SU-DHL-6 (cell line): ENCODE results near the gene RUNX2.

Source experiments
- H2AFZ ChIP-seq: fragments of 200-600 bp; sonication (generic); 2 replicates; pipeline ENCODE4 v1.6.1; 2014; ENCODE audit warnings: low read depth, mild to moderate bottlenecking, moderate library complexity, mixed read lengths, antibody characterized with exemption, low read length; ENCODE audit not compliant: severe bottlenecking
- H3F3A ChIP-seq: fragments of 200-600 bp; shearing (Covaris generic); 2 replicates; pipeline ENCODE4 v1.6.0; 2016; ENCODE audit warnings: antibody characterized with exemption, mild to moderate bottlenecking; ENCODE audit not compliant: insufficient read depth
- H3K27ac ChIP-seq: fragments of 200-600 bp; sonication (generic); 2 replicates; pipeline ENCODE4 v1.5.1; 2016; ENCODE audit warnings: low read depth, mild to moderate bottlenecking, low read length, moderate library complexity, mixed read lengths
- H3K27me3 ChIP-seq: fragments of 200-600 bp; sonication (generic), shearing (Covaris generic); 2 replicates; pipeline ENCODE4 v1.6.0; 2014; ENCODE audit warnings: mild to moderate bottlenecking, low read length
- H3K36me3 ChIP-seq: fragments of 200-600 bp; sonication (generic); 2 replicates; pipeline ENCODE4 v1.6.1; 2014; ENCODE audit warnings: mild to moderate bottlenecking, low read length, mixed read lengths
- H3K4me2 ChIP-seq: fragments of 300-600, 200-600 bp; shearing (Covaris generic), sonication (generic); 2 replicates; pipeline ENCODE4 v1.6.0; 2014; ENCODE audit warnings: low read length, low read depth, mild to moderate bottlenecking; ENCODE audit not compliant: poor library complexity, severe bottlenecking
- H3K4me3 ChIP-seq: fragments of 200-600 bp; sonication (generic); 2 replicates; pipeline ENCODE4 v1.5.1; 2014; ENCODE audit warnings: antibody characterized with exemption, low read length, mild to moderate bottlenecking, mixed read lengths; ENCODE audit not compliant: insufficient read depth, poor library complexity, severe bottlenecking
- H3K79me2 ChIP-seq: fragments of 200-600 bp; sonication (generic); 2 replicates; pipeline ENCODE4 v1.6.1; 2014; ENCODE audit warnings: mild to moderate bottlenecking, low read length, moderate library complexity; ENCODE audit not compliant: insufficient read depth
- H3K9ac ChIP-seq: fragments of 200-600 bp; sonication (generic); 2 replicates; pipeline ENCODE4 v1.7.0; 2014; ENCODE audit warnings: mild to moderate bottlenecking, low read length
- H3K9me2 ChIP-seq: fragments of 200-600 bp; sonication (generic); replicated peaks from 2 replicates; pipeline ENCODE4 v1.6.1; 2014; ENCODE audit warnings: low read length; ENCODE audit not compliant: insufficient read depth
- H3K9me3 ChIP-seq: fragments of 200-600 bp; sonication (generic); 2 replicates; pipeline ENCODE4 v1.6.1; 2014; ENCODE audit warnings: low read length, mixed read lengths; ENCODE audit not compliant: insufficient read depth
- H4K20me1 ChIP-seq: fragments of 200-600 bp; sonication (generic); 2 replicates; pipeline ENCODE4 v1.6.1; 2014; ENCODE audit warnings: low read depth, mild to moderate bottlenecking, antibody characterized with exemption, low read length, moderate library complexity, mixed read lengths
- EZH2phosphoT487 ChIP-seq: fragments of 200-600 bp; sonication (generic), shearing (Covaris generic); conservative IDR thresholded peaks from 2 replicates; pipeline ENCODE4 v1.6.1; 2018; ENCODE audit warnings: mild to moderate bottlenecking, antibody characterized with exemption, low read length, moderate library complexity, mixed read lengths
- TF ChIP-seq, protein P1 (sequence below): fragments of 200-600 bp; sonication (generic); IDR thresholded peaks from one replicate; pipeline ENCODE4 v1.5.1; 2017; ENCODE audit warnings: antibody characterized with exemption, mild to moderate bottlenecking, low read length, moderate library complexity; ENCODE audit not compliant: insufficient read depth, poor library complexity, severe bottlenecking

Gene RUNX2

DNA sequence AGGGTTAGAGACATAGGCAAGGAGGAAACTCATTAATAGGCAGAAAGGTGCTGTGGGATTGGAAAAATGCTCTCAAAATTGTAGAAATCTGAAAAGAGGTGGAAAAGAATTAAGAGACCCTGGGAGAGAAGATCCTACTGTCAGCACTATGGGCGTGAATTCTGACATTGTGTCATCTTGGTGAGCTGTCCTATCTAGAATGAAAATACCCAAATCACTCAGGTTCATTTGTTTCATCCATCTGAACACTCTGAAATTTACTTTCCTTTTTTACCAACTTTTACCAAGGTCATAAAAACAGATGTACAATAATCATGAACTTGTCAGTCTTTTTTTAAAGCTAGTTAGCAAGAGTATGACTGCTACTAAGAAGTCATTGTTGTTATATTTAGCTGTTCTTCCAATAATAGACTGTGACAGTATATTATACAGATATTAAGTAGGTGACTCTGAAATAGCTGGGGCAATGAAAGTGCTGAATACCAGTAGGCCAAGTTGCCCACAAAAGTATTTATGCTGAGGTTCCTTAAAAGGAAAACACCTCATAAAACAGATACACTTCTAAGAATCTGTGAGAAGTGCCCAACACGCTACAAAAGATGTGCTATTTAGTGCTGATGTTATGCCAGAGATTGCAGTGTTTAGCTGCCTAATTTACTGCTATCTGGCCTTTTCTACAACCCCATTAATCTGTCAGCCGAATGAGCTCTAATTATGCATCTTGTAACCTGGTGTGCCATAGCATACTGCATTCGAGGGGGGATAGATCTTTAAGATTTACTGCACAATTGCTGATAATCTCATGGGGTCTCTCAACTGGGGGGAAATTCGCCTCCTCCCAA, 267.1 kb downstream of the RUNX2 start:
- H4K20me1 ChIP-seq, result no peaks in the 10 kb centered on the region
- H3K36me3 ChIP-seq, result 0 out of 2 replicates have a peak, but pooled peaks cover 3% of the 10 kb centered on the region
- no peak overlapping the region for H2AFZ ChIP-seq
- H3K9me2 ChIP-seq, result no peaks in the 10 kb centered on the region
- H3K4me3 ChIP-seq, result no peak overlapping the region
- H3K9ac ChIP-seq, result no peak overlapping the region
- H3F3A ChIP-seq, result no peaks in the 10 kb centered on the region
- H3K9me3 ChIP-seq, result peaks cover 8% of the 10 kb centered on the region; the same call in 1 of the 2 replicates
- no peaks in the 10 kb centered on the region for H3K27me3 ChIP-seq
- H3K79me2 ChIP-seq, result no peaks in the 10 kb centered on the region
- H3K4me2 ChIP-seq, result no peak overlapping the region
- H3K27ac ChIP-seq, result no peak overlapping the region
- no peak for TF ChIP-seq EZH2phosphoT487
- TF ChIP-seq, protein P1, sequence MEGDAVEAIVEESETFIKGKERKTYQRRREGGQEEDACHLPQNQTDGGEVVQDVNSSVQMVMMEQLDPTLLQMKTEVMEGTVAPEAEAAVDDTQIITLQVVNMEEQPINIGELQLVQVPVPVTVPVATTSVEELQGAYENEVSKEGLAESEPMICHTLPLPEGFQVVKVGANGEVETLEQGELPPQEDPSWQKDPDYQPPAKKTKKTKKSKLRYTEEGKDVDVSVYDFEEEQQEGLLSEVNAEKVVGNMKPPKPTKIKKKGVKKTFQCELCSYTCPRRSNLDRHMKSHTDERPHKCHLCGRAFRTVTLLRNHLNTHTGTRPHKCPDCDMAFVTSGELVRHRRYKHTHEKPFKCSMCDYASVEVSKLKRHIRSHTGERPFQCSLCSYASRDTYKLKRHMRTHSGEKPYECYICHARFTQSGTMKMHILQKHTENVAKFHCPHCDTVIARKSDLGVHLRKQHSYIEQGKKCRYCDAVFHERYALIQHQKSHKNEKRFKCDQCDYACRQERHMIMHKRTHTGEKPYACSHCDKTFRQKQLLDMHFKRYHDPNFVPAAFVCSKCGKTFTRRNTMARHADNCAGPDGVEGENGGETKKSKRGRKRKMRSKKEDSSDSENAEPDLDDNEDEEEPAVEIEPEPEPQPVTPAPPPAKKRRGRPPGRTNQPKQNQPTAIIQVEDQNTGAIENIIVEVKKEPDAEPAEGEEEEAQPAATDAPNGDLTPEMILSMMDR, result no peak

DNA sequence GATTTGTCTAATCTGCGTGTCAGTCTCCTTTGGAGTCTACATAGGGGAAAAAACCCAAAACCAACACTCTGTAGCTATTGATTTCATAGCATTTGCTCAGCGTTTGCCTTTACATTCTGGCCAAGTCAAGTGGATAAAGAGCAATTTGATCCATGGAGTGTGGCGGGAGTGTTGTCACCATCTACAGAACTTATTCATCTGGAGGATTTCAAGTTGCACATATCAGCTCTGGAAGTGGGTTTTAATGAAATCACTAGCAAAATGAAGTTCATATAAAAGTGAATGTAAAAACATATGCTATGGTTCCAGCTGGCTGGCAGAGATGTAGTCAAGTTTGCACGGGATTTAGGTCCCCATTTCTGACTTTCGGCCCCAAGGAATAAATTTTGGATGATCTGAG, 269.3 kb downstream of the RUNX2 start:
- TF ChIP-seq, protein P1, result no peak
- no peak for TF ChIP-seq EZH2phosphoT487
- no peaks in the 10 kb centered on the region for H3K79me2 ChIP-seq

DNA sequence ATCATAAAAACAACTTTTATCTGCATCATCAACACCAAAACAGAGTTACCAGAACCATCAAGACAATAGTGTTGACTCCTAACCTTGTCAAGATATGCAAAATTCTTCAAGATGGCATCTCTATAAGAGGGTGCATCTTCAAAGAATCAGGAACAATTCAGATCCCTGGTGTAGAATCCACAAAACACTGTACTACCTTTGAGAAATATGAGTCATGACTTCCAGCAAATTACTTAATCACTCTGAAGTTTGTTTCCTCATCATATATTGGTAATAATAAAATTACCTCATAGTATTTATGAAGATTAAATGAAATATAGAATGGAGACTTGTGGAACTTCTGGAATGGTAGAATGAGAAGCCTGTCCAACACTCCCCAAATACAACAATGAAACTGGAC, 270.9 kb downstream of the RUNX2 start:
- H3K9me3 ChIP-seq, result peaks cover 10% of the 10 kb centered on the region; the same call in 1 of the 2 replicates
- TF ChIP-seq, protein P1, result no peak
- TF ChIP-seq EZH2phosphoT487, result no peak
- no peak overlapping the region for H3K4me3 ChIP-seq
- H3K79me2 ChIP-seq, result no peaks in the 10 kb centered on the region
- H3K4me2 ChIP-seq, result no peak overlapping the region
- no peak overlapping the region for H3K9ac ChIP-seq
- H3K27me3 ChIP-seq, result no peaks in the 10 kb centered on the region
- H4K20me1 ChIP-seq, result no peaks in the 10 kb centered on the region
- peaks cover 3% of the 10 kb centered on the region; the same call in 1 of the 2 replicates for H3K36me3 ChIP-seq
- H3K27ac ChIP-seq, result no peak overlapping the region
- no peaks in the 10 kb centered on the region for H3K9me2 ChIP-seq
- H2AFZ ChIP-seq, result no peak overlapping the region
- no peaks in the 10 kb centered on the region for H3F3A ChIP-seq

More for the DNA sequence above, 269.3 kb downstream of the RUNX2 start:
- Histone ChIP-seq H3K36me3 (peaks cover 3% of the 10 kb centered on the region; the same call in 1 of the 2 replicates), H3K4me3 (no peak overlapping the region), H3K27ac (no peak overlapping the region), H4K20me1 (no peaks in the 10 kb centered on the region), H3F3A (no peaks in the 10 kb centered on the region), H2AFZ (no peak overlapping the region), H3K9me2 (no peaks in the 10 kb centered on the region), H3K9me3 (peaks cover 10% of the 10 kb centered on the region; the same call in 1 of the 2 replicates), H3K4me2 (no peak overlapping the region), H3K27me3 (no peaks in the 10 kb centered on the region), H3K9ac (no peak overlapping the region)
